Activated T-helper 17 cell treated with anti-CD3 and anti-CD28 coated beads, Interleukin-2, amount 50 U/mL, for 72 hours (primary cell): ENCODE measurements around the gene TMED7. TPM values are rescaled to one million over a fixed set of nuclear protein-coding genes. Genes with fewer than 3 reads are reported as not detected.
A peak's percentile ranks its signal among the peaks of the same experiment; 100 is the strongest.

ENCODE experiments used
- ATAC-seq: fragments of 150-1000 bp; cut with Tn5 transposase; replicated peaks from 2 replicates; pipeline ENCODE4 v1.10.0; 2021; ENCODE audit warnings: mild to moderate bottlenecking, moderate library complexity
- H3K27ac Mint-ChIP-seq: one replicate; pipeline ENCODE4 v1.8.0; 2022; ENCODE audit warnings: mixed read lengths
- H3K27me3 Mint-ChIP-seq: one replicate; pipeline ENCODE4 v1.8.0; 2022; ENCODE audit warnings: mixed read lengths
- H3K36me3 Mint-ChIP-seq: one replicate; pipeline ENCODE4 v1.8.0; 2022; ENCODE audit warnings: low read depth, mild to moderate bottlenecking, mixed read lengths
- H3K4me1 Mint-ChIP-seq: one replicate; pipeline ENCODE4 v1.8.0; 2022; ENCODE audit warnings: mixed read lengths
- H3K4me3 Mint-ChIP-seq: one replicate; pipeline ENCODE4 v1.8.0; 2022; ENCODE audit warnings: mild to moderate bottlenecking, mixed read lengths
- H3K9me3 Mint-ChIP-seq: one replicate; pipeline ENCODE4 v1.8.0; 2022; ENCODE audit warnings: mixed read lengths
- total RNA-seq, 2 donors: library from RNA; stranded (reverse); gene quantifications; one replicate each; pipeline ENCODE4 v1.2.3, GENCODE V29; 2022

TMED7 gene
- total RNA-seq, 2 donors from 2014 or later, result 26.9 to 39.7 TPM

DNA sequence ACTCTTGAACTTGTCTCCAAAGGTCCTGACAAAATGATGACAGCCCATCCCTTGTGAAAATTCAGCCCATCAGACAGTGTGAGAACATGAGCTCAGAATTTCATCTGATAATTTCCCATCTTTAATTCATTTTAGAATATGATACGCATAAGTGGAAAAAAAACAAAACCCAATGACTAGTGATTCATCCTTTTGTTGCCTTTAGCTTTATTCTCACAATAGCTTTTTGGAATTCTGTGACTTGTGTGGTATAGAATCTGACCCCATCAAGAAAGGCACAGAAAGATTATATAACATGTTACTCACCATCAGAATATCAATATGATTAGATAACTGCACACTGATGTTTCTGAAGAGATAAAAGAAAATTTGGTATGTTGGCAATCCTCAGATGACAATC, 16.1 kb upstream of the TMED7 start:
- no peak overlapping the region for H3K4me3 Mint-ChIP-seq
- H3K27me3 Mint-ChIP-seq, result peaks cover 27% of the 10 kb centered on the region
- H3K4me1 Mint-ChIP-seq, result no peaks in the 10 kb centered on the region
- no peaks in the 10 kb centered on the region for H3K36me3 Mint-ChIP-seq
- no peak overlapping the region for H3K27ac Mint-ChIP-seq
- no peak for ATAC-seq
- H3K9me3 Mint-ChIP-seq, result no peaks in the 10 kb centered on the region

DNA sequence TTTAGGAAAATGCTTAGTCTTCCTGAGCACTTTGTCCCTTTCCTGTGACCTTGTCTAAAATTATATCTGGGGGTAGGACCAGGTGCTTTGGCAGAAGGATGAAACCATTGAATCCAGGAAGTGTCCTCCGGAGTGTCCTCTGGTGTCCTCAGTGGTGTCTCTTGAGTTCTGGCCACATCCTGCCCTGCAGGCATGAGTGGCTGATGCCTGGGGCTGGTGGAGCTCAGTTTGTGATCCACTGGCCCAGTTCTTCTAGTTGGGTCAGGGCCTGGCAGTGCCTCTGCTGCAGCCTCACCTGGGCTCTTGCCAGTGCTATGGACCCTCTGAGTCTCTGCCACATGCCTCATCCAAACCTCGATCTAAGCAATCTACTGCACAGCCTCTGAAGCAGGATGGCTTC, 14.4 kb upstream of the TMED7 start:
- peaks cover 20% of the 10 kb centered on the region for H3K27me3 Mint-ChIP-seq
- ATAC-seq, result no peak
- no peaks in the 10 kb centered on the region for H3K36me3 Mint-ChIP-seq
- H3K9me3 Mint-ChIP-seq, result no peaks in the 10 kb centered on the region
- H3K4me1 Mint-ChIP-seq, result no peaks in the 10 kb centered on the region
- no peak overlapping the region for H3K4me3 Mint-ChIP-seq
- H3K27ac Mint-ChIP-seq, result no peak overlapping the region

DNA sequence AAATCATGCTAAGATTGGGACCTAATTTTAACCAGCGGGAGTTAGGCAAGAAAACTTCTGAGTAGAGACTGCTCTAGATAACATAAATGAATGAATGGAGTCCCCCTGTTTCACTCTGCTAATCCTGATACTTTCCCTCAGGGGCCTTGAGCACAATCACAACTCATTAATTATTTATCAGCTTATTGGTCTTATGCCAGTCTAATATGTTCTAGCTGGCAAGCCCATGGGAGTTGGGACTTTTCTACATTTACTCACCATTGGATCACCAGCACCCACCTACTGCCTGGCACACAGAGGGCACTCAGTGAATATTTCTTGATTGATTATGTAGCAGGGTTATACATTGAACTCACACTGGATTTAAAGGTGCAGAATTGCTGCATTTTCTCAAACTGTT, 13.5 kb upstream of the TMED7 start:
- ATAC-seq, result no peak
- Mint-ChIP-seq H3K27me3 (peaks cover 11% of the 10 kb centered on the region), H3K4me1 (peaks cover 3% of the 10 kb centered on the region), H3K36me3 (no peaks in the 10 kb centered on the region), H3K9me3 (no peaks in the 10 kb centered on the region), H3K4me3 (no peak overlapping the region), H3K27ac (no peak overlapping the region)

DNA sequence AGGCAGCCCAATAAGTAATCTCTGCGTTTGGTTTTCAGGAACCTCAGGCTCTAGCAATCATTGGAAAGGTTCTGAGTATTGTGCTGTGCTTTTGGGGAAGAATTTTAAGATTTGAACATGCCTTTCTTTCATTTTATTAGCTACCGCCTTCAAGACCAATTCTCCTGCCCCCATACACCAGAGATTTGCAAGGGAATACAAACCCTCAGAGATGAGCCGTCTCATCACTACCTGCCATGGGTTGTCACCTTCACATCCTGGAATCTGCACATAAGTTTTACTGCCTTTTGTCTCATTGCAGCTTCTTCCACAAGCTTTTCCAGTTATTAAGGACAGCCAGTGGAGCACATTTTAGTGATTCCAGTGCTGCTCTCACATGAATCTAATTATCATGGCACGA, 11.7 kb upstream of the TMED7 start:
- Mint-ChIP-seq H3K27me3 (peaks cover 10% of the 10 kb centered on the region), H3K36me3 (no peaks in the 10 kb centered on the region), H3K27ac (no peak overlapping the region), H3K9me3 (no peaks in the 10 kb centered on the region), H3K4me3 (peak overlapping the region; percentile 10), H3K4me1 (peaks cover 6% of the 10 kb centered on the region)
- ATAC-seq, result no peak

DNA sequence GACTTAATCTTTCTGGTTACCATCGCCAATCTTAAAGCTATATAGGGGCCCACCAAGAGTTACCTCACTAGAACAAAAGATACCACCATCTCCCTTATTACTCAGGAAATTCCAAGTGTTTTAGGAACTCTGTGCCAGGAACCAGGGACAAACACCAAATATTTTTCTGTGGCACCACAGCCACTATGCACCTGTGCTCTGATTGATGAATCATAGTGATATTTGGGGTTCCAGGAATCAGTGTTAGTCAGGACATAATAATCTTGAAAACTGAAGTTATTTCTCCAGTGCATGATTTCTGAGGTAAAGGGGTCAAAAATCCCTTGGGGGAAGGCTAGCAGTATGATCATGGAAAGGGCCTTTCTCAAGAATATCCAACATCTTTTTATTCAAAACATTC, 10.2 kb upstream of the TMED7 start:
- Mint-ChIP-seq H3K9me3 (no peaks in the 10 kb centered on the region), H3K27me3 (peaks cover 13% of the 10 kb centered on the region), H3K36me3 (no peaks in the 10 kb centered on the region), H3K27ac (no peak overlapping the region), H3K4me1 (peaks cover 6% of the 10 kb centered on the region), H3K4me3 (no peak overlapping the region)
- no peak for ATAC-seq

DNA sequence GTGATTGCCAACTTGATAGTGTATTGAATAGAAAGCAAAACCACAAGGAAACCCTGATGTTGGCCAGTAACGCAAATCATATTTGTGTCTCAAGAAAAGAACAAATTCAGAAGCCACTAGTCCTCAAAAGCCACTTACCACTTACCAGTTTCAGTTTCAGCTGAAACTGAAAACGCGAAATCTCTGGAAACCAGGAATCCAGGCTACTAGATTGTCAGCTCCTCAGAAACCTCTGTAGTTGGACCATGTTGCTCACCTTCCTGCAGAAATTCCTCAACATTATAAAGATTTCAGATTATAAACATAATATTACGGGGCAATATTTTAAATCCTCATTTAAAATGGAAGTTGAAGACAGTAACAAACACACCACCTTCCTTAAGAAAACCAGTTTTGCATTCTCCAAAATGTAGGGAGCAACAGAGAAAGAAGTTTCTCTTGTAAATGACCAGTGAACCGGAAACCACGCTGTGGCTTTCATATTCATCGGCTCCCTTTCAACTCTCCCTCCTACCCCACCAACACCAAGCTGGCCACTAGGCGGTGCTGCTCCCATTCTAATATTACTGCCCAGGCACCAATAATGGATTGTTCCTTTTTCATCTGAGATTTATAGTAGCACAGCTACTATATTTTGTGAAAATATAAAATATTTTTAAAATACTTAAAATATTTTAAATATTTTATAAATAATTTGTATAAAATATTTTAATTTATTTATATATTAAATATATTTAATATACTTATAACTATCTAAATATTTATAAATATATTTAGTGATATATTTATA, 8.7 kb upstream of the TMED7 start:
- H3K9me3 Mint-ChIP-seq, result no peaks in the 10 kb centered on the region
- H3K4me3 Mint-ChIP-seq, result peak overlapping the region; percentile 44
- H3K36me3 Mint-ChIP-seq, result no peaks in the 10 kb centered on the region
- peak overlapping the region; percentile 69 for H3K27ac Mint-ChIP-seq
- ATAC-seq, result peak; percentile 65
- peaks cover 13% of the 10 kb centered on the region for H3K27me3 Mint-ChIP-seq
- peaks cover 6% of the 10 kb centered on the region for H3K4me1 Mint-ChIP-seq

DNA sequence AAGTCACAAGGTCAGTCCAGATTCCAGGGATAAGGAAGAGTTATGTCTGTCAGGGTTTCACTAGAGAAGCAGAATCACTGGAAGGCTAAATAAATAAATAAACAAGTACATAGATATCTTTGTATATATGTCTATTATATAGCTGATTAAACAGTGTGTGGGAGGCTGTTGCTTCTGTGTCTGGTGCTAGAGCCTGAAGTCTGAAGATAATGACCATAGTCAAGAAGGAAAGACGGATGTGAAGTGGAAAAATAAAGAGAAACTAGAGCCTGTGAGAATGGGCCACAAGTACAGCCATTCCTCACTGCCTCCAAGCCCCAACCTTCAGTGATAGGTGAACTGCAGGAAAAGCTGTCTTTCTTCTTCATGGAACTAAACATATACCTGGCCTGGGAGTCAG, 4.1 kb upstream of the TMED7 start:
- Mint-ChIP-seq H3K27me3 (peaks cover 9% of the 10 kb centered on the region), H3K27ac (no peak overlapping the region), H3K4me3 (no peak overlapping the region), H3K36me3 (peaks cover 6% of the 10 kb centered on the region), H3K9me3 (no peaks in the 10 kb centered on the region), H3K4me1 (peaks cover 6% of the 10 kb centered on the region)
- ATAC-seq, result no peak

DNA sequence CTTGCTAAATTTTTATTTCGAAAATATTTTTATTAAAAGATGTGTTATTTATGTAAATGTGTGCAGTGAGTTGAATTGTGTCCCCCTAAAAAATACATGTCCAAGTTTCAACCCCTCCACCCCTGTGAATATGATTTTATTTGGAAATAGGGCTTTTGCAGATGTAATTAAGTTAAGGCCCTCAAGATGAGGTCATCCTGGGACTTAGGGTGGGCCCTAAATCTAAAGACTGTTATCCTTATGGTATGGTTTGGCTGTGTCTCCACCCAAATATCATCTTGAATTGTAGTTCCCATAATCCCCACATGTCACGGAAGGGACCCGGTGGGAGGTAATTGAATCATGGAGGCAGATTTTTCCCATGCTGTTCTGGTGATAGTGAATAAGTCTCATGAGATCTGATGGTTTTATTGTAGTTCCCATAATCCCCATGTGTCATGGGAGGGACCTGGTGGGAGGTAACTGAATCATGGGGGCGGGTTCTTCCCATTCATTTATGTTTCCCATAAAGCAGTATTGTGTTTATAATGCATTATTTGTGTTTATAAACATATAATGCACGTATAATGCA, 1.5 kb upstream of the TMED7 start:
- Mint-ChIP-seq H3K9me3 (no peaks in the 10 kb centered on the region), H3K27ac (no peak overlapping the region), H3K27me3 (peaks cover 2% of the 10 kb centered on the region), H3K4me1 (peaks cover 6% of the 10 kb centered on the region), H3K4me3 (peak overlapping the region; percentile 14), H3K36me3 (peaks cover 12% of the 10 kb centered on the region)
- no peak for ATAC-seq

DNA sequence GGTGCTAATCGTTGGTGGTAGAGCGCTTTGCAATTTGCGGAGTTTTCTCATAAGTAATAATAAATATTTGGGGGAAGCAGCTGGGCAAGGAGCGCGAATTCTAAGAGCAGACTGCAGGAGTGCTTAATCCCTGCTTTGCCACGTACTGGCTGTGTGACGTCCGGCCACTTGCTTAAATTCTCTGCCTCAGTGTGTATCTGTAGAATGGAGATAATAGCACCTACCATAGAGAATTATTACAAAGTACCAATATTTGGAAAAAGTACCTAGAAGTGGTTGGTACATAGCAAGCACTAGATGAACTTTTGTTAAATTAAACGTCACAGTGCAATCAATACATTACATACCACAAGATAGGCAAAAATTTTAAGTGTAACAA, 598 bp upstream of the TMED7 start:
- Mint-ChIP-seq H3K27ac (no peak overlapping the region), H3K27me3 (no peaks in the 10 kb centered on the region), H3K36me3 (peaks cover 18% of the 10 kb centered on the region), H3K4me1 (peaks cover 10% of the 10 kb centered on the region), H3K4me3 (no peak overlapping the region), H3K9me3 (no peaks in the 10 kb centered on the region)
- ATAC-seq, result peak; percentile 47

DNA sequence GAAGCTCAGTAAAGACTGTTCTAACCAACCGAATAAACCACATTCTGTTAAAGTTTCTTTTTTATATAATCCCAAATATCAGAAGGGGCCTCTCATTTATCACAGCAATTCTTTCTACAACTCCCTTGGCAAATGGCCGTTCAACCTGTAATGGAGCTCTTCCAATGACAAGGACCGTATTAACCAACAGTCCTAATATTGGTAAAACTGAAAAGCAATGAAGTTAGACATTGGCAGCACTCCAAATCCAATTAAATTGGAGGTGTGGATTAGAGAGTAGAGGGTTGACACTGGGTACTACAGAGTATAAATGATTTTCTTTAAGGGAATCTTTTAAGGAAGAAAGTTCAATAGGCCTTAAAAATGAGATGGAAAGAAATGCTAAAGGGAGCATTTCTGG, 842 bp downstream of the TMED7 start:
- Mint-ChIP-seq H3K27ac (no peak overlapping the region), H3K27me3 (no peaks in the 10 kb centered on the region), H3K4me3 (no peak overlapping the region), H3K4me1 (peaks cover 10% of the 10 kb centered on the region), H3K9me3 (no peaks in the 10 kb centered on the region), H3K36me3 (peaks cover 32% of the 10 kb centered on the region)
- ATAC-seq, result no peak

DNA sequence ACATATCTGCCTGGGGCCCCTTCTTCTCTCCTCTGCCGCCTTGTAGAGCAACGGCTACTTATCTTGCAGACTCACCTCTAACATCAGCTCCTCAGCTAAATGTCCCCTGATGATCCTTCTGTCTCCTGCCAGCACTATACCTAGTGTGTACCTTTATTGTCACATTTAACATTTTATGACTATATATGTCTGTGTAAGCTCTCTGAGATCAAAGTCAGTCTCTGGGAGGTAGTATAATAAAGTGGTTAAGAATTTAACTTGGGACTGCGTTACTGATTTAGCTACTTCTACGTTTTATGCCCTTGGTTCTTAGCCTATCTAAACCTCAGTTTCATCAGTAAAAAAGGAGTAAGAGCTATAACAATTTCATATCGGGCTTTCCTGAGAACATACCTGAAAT, 2.2 kb downstream of the TMED7 start:
- no peak overlapping the region for H3K27ac Mint-ChIP-seq
- no peaks in the 10 kb centered on the region for H3K9me3 Mint-ChIP-seq
- H3K4me3 Mint-ChIP-seq, result no peak overlapping the region
- ATAC-seq, result no peak
- peaks cover 10% of the 10 kb centered on the region for H3K4me1 Mint-ChIP-seq
- peaks cover 46% of the 10 kb centered on the region for H3K36me3 Mint-ChIP-seq
- no peaks in the 10 kb centered on the region for H3K27me3 Mint-ChIP-seq

DNA sequence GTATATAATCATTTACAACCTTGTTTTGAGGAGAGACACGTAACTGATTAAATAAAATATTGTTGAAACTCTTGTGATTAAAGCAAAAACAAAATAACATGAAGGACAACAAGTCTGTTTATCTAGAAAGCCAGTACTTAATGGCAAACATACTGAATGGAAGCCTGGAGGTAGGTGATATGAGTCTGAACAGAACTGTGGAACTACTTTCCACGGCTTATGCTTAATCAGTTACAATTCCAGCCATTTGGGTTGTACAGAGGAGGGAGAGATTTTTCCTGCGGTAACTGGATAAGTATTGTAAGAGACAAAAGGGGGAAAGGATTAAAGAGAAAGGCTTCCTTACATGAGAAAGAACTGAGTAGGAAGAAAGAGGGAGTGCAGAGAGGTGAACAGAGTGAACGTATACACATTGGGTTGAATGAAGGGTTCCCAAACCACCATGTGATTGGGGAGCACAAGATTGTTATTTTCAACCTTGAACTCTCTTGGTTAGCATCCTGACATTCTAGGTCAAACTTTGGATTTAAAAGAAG, 4.4 kb downstream of the TMED7 start:
- Mint-ChIP-seq H3K27ac (peak overlapping the region; percentile 51), H3K9me3 (no peaks in the 10 kb centered on the region), H3K27me3 (no peaks in the 10 kb centered on the region), H3K4me1 (peaks cover 10% of the 10 kb centered on the region), H3K4me3 (no peak overlapping the region), H3K36me3 (peaks cover 68% of the 10 kb centered on the region)
- ATAC-seq, result no peak

DNA sequence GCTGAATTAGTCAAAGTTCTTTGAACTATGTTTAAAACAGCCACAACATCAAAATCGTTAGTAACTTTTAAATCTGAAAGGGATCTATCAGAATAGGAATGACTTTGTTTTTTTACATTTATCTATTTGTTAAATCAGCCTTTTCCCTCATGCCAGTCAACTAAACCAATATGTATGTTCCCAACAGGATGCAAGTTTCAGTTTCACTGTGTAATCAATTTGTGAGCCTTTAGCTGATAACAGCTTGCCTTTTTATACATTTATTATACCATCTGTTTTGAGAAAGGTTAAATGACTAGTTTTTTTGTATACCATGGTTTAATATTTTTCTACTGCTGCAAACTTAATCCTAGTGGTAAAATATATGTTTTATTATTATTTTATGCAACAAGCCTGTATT, 8.9 kb downstream of the TMED7 start:
- Mint-ChIP-seq H3K27me3 (no peaks in the 10 kb centered on the region), H3K4me1 (no peaks in the 10 kb centered on the region), H3K36me3 (peaks cover 93% of the 10 kb centered on the region), H3K27ac (no peak overlapping the region), H3K4me3 (no peak overlapping the region), H3K9me3 (no peaks in the 10 kb centered on the region)
- no peak for ATAC-seq

DNA sequence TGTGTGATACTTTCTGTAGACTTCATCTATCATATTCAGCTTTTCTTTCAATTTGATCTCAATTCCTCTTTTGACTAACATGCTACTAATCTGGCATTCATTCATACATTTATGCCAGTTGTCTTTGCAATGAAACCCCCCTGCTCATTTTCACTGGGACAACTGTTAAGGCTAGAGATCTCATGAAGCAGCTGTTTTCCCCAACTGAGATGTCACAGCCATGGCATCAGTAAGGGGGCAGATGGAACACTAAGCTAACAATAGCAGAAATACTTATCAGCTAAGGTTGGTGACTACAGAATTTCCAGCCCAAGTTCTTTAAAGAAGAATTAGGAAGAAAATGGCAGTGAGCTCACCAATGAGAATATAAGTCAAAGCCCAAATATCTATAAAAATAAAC, 9.4 kb downstream of the TMED7 start:
- Mint-ChIP-seq H3K9me3 (no peaks in the 10 kb centered on the region), H3K27ac (no peak overlapping the region), H3K4me1 (no peaks in the 10 kb centered on the region), H3K36me3 (peaks cover 97% of the 10 kb centered on the region), H3K27me3 (no peaks in the 10 kb centered on the region), H3K4me3 (no peak overlapping the region)
- no peak for ATAC-seq

DNA sequence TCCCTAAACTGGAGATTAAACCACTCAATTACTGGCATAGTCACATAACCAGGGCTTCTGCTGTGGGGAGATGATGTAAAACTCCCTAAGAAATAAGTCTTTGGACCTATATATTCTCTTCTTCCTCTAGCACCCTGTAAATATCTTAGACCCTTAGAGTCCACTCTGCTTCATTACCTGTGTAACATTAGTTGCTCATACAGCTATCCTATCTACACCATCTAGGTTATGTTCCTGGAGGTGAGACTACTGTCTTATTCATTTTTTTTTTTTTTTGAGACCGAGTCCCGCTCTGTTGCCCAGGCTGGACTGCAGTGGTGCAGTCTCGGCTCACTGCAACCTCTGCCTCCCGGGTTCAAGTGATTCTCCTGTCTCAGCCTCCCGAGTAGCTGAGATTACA, 14.0 kb downstream of the TMED7 start:
- Mint-ChIP-seq H3K9me3 (no peaks in the 10 kb centered on the region), H3K27ac (no peak overlapping the region), H3K4me1 (peaks cover 10% of the 10 kb centered on the region), H3K27me3 (no peaks in the 10 kb centered on the region), H3K4me3 (no peak overlapping the region), H3K36me3 (peaks cover 69% of the 10 kb centered on the region)
- ATAC-seq, result no peak
